HepG2 (cell line): ENCODE measurements around the gene HTRA2.

Source experiments
- CTCF ChIP-seq: sonication (generic); formaldehyde crosslinking; IDR thresholded peaks from 2 replicates; pipeline ENCODE4 v1.5.0; 2020; ENCODE audit warnings: mild to moderate bottlenecking, missing genetic modification reagents, moderate library complexity
- UBTF ChIP-seq: sonication (generic); formaldehyde crosslinking; IDR thresholded peaks from 2 replicates; pipeline ENCODE4 v1.4.0; 2020; ENCODE audit warnings: mild to moderate bottlenecking, missing genetic modification reagents

DNA sequence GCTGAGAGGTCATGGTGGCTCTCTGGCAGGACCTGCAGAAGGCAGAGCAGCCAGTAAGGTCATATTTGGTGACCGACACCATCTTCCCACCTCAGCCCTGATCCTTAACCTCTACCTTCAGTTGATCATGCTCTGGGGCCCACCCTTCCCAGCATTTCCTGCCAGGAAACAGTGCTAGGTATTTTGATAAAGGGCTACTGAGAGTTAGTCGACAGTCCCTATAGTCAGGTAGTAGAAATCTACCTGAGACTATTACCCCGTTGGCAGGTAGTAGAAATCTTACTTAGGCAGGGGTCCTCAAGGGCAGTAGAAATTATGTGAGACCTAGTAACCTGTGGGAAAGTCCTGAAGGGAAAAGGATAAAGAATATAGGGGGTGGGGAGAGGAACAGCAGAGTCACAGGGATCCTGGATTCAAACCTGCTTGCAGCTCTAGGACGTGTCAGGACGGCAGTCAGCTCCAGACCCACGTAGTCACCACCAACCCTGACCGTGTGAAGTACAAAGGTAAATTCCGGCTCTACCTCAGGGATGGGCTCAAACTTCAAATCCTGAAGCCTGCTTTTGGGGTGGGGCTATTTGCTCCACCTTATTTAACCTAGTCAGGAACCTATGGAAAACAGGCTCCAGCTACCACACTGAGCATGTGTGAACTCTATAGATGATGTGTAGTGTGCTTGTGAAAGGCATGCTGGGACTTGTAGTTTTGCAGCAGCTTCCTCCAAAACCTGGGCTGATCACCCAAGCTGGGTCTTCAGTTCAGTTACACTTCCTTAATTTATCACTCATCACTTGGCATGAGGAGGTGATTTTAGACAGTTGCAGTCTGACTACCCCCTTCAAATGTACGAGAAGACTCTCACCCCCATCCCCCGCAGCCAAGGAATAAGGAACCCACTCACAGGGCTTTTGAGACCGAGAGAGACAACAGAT, 3.8 kb upstream of the HTRA2 start, which contains the start of gene DQX1:
- peak; percentile 46; the same call in 1 of the 2 replicates for TF ChIP-seq UBTF (CRISPR knock-in tag)
- TF ChIP-seq CTCF (CRISPR knock-in tag): no peak
